ENCODE results near the gene DSCAM.
A peak's percentile ranks its signal among the peaks of the same experiment; 100 is the strongest.

DSCAM gene

GRCh38 chr21:40436261-40436660 is 410.7 kb downstream of the DSCAM start:
- H3K27ac ChIP-seq = no peak overlapping the region
- TF ChIP-seq CTCF (conservative IDR thresholded peaks at IDR 0.05) = no peak; the same call in 1 of the 2 replicates

- TF ChIP-seq CTCF (conservative IDR thresholded peaks at IDR 0.05) = no peak
Measured at GRCh38 chr21:40433538-40433937, 413.4 kb downstream of the DSCAM start.

GRCh38 chr21:40425981-40426380 is 421.0 kb downstream of the DSCAM start:
- no peak overlapping the region for H3K27ac ChIP-seq
- no peak for TF ChIP-seq CTCF (conservative IDR thresholded peaks at IDR 0.05)

More at GRCh38 chr21:40433538-40433937, 413.4 kb downstream of the DSCAM start:
- no peak overlapping the region for H3K27ac ChIP-seq

GRCh38 chr21:40422896-40423635 is 423.9 kb downstream of the DSCAM start:
- H3K27ac ChIP-seq = no peak overlapping the region
- no peak for TF ChIP-seq CTCF (conservative IDR thresholded peaks at IDR 0.05)

- TF ChIP-seq CTCF (conservative IDR thresholded peaks at IDR 0.05) = no peak
Measured at GRCh38 chr21:40421121-40421520, 425.8 kb downstream of the DSCAM start.

GRCh38 chr21:40416572-40416971 is 430.4 kb downstream of the DSCAM start:
- H3K27ac ChIP-seq = 0 out of 2 replicates have a peak overlapping the region, but pooled peaks have one; percentile 4
- peak; percentile 71 for TF ChIP-seq CTCF (conservative IDR thresholded peaks at IDR 0.05)

More at GRCh38 chr21:40421121-40421520, 425.8 kb downstream of the DSCAM start:
- H3K27ac ChIP-seq = no peak overlapping the region

- no peak for TF ChIP-seq CTCF (conservative IDR thresholded peaks at IDR 0.05)
- no peak overlapping the region for H3K27ac ChIP-seq
Measured at GRCh38 chr21:40408561-40408960, 438.4 kb downstream of the DSCAM start.

Data from VCaP (cell line).